NCI-H187 treated with DMSO at 0.1 percent for 48 hours (cell line): ENCODE data around the gene GLG1.
A peak's percentile ranks its signal among the peaks of the same experiment; 100 is the strongest.

ENCODE experiments used
- DNase-seq: peaks from one replicate; lab custom pipeline; 2025; lab: John Stamatoyannopoulos, UW

GLG1 gene

GRCh38 chr16:74608944-74609343 lies 2.0 kb upstream of the GLG1 start:
- DNase-seq = no peak

- DNase-seq = no peak
Measured at GRCh38 chr16:74608381-74608780, 1.5 kb upstream of the GLG1 start.

GRCh38 chr16:74607962-74608356 lies 1.0 kb upstream of the GLG1 start:
- DNase-seq = no peak

GRCh38 chr16:74607310-74607961 lies 522 bp upstream of the GLG1 start:
- DNase-seq = peak; percentile 5

GRCh38 chr16:74605746-74606520 lies 981 bp downstream of the GLG1 start:
- no peak for DNase-seq

- no peak for DNase-seq
Measured at GRCh38 chr16:74605332-74605731, 1.6 kb downstream of the GLG1 start.

- DNase-seq = no peak
Measured at GRCh38 chr16:74603848-74604247, 3.1 kb downstream of the GLG1 start.

GRCh38 chr16:74601126-74601871 lies 5.6 kb downstream of the GLG1 start:
- DNase-seq = no peak

- DNase-seq = no peak
Measured at GRCh38 chr16:74596586-74596985, 10.3 kb downstream of the GLG1 start.

GRCh38 chr16:74592847-74593246 lies 14.1 kb downstream of the GLG1 start:
- DNase-seq = no peak

GRCh38 chr16:74591876-74592650 lies 14.9 kb downstream of the GLG1 start:
- DNase-seq = no peak

- no peak for DNase-seq
Measured at GRCh38 chr16:74586948-74587347, 20.0 kb downstream of the GLG1 start.

GRCh38 chr16:74585846-74586443 lies 21.0 kb downstream of the GLG1 start:
- DNase-seq = no peak

GRCh38 chr16:74583926-74584666 lies 22.8 kb downstream of the GLG1 start:
- DNase-seq = no peak

- no peak for DNase-seq
Measured at GRCh38 chr16:74582970-74583369, 23.9 kb downstream of the GLG1 start.

- no peak for DNase-seq
Measured at GRCh38 chr16:74580833-74581232, 26.1 kb downstream of the GLG1 start.

GRCh38 chr16:74578838-74579237 lies 28.1 kb downstream of the GLG1 start:
- DNase-seq = no peak

- DNase-seq = no peak
Measured at GRCh38 chr16:74578433-74578832, 28.5 kb downstream of the GLG1 start.

GRCh38 chr16:74577882-74578366 lies 29.0 kb downstream of the GLG1 start:
- no peak for DNase-seq

- no peak for DNase-seq
Measured at GRCh38 chr16:74575807-74576643, 30.9 kb downstream of the GLG1 start.
